ENCODE data around the gene ZSCAN16. TPM values are rescaled to one million over a fixed set of nuclear protein-coding genes. Genes with fewer than 3 reads are reported as not detected.
"Not testable (repeated sequence)": the region's sequence is repeated elsewhere in the genome, so short reads cannot be mapped to it uniquely, and the experiment has no call there.

The ZSCAN16 gene
- 8.8 TPM for polyA plus RNA-seq (2013, experiment 1 of 2)
- 9.4 TPM for polyA plus RNA-seq (2013, experiment 2 of 2)

- DNase-seq: peak; percentile 92
- no peak within 1 kb of the TSS for H3K27ac ChIP-seq (ENCODE audit: low read depth, low read length)
Observed at GRCh38 chr6:28124350-28124970, at the start of gene ZSCAN16. TSS of gene ZSCAN16 (plus strand) at chr6:28124609. CDS start at chr6:28125444, 835 bp downstream.

GRCh38 chr6:28078050-28078449, 46.4 kb upstream of the ZSCAN16 start:
- Histone ChIP-seq H3K4me3 (ENCODE audit: low read length) (no peak overlapping the region), H2AK5ac (ENCODE audit: low read length) (no peak overlapping the region)
- no peak for DNase-seq

More at GRCh38 chr6:28124350-28124970, at the start of gene ZSCAN16:
- Histone ChIP-seq H3K27me3 (ENCODE audit: insufficient read depth, low read length, poor library complexity) (no peaks in the 10 kb centered on the region), H3K18ac (ENCODE audit: low read length) (no peak within 1 kb of the TSS), H3K4me3 (ENCODE audit: low read length) (peak within 1 kb of the TSS; percentile 85), H3K9ac (ENCODE audit: low read length) (peak within 1 kb of the TSS; percentile 78), H3K4me2 (ENCODE audit: low read length) (peak within 1 kb of the TSS; percentile 75), H3K79me2 (ENCODE audit: control insufficient read depth, insufficient read depth, low read length) (no peaks in the 10 kb centered on the region), H4K8ac (ENCODE audit: low read depth, low read length) (no peak within 1 kb of the TSS), H3K23ac (ENCODE audit: low read length) (no peak within 1 kb of the TSS), H4K5ac (ENCODE audit: low read length) (no peak within 1 kb of the TSS), H3K56ac (ENCODE audit: low read length) (peak within 1 kb of the TSS; percentile 90), H2BK120ac (ENCODE audit: low read depth, low read length) (no peak within 1 kb of the TSS), H2AK5ac (ENCODE audit: low read length) (no peak within 1 kb of the TSS), H2BK15ac (replicated peaks; ENCODE audit: low read depth) (no peak within 1 kb of the TSS), H3K79me1 (ENCODE audit: low read length) (no peaks in the 10 kb centered on the region), H3K4me1 (ENCODE audit: control insufficient read depth, low read depth, low read length) (no peaks in the 10 kb centered on the region), H2BK5ac (ENCODE audit: low read length) (no peak within 1 kb of the TSS), H3K4ac (ENCODE audit: low read depth, low read length) (no peak within 1 kb of the TSS), H3K36me3 (ENCODE audit: control insufficient read depth, insufficient read depth, low read length) (peaks cover 1% of the 10 kb centered on the region)
- no CpG with 5 or more reads among the region's 28 CpGs for WGBS (ENCODE audit: extremely low coverage, insufficient coverage, low lambda C conversion rate)

GRCh38 chr6:28078836-28079235, 45.6 kb upstream of the ZSCAN16 start:
- Histone ChIP-seq H3K4me2 (ENCODE audit: low read length) (no peak overlapping the region), H3K56ac (ENCODE audit: low read length) (no peak overlapping the region), H4K5ac (ENCODE audit: low read length) (no peak overlapping the region), H3K4me1 (ENCODE audit: control insufficient read depth, low read depth, low read length) (no peaks in the 10 kb centered on the region), H3K18ac (ENCODE audit: low read length) (no peak overlapping the region), H3K27ac (ENCODE audit: low read depth, low read length) (no peak overlapping the region), H2AK5ac (ENCODE audit: low read length) (no peak overlapping the region), H4K8ac (ENCODE audit: low read depth, low read length) (no peak overlapping the region), H3K4ac (ENCODE audit: low read depth, low read length) (no peak overlapping the region), H2BK15ac (replicated peaks; ENCODE audit: low read depth) (no peak overlapping the region), H3K36me3 (ENCODE audit: control insufficient read depth, insufficient read depth, low read length) (no peaks in the 10 kb centered on the region), H3K27me3 (ENCODE audit: insufficient read depth, low read length, poor library complexity) (no peaks in the 10 kb centered on the region), H3K4me3 (ENCODE audit: low read length) (no peak overlapping the region), H3K23ac (ENCODE audit: low read length) (no peak overlapping the region), H3K79me2 (ENCODE audit: control insufficient read depth, insufficient read depth, low read length) (peaks cover 6% of the 10 kb centered on the region), H2BK5ac (ENCODE audit: low read length) (no peak overlapping the region), H3K79me1 (ENCODE audit: low read length) (no peaks in the 10 kb centered on the region), H3K9ac (ENCODE audit: low read length) (no peak overlapping the region), H2BK120ac (ENCODE audit: low read depth, low read length) (no peak overlapping the region)
- WGBS (ENCODE audit: extremely low coverage, insufficient coverage, low lambda C conversion rate): no CpG with 5 or more reads among the region's 6 CpGs
- peak; percentile 16 for DNase-seq

More at GRCh38 chr6:28078050-28078449, 46.4 kb upstream of the ZSCAN16 start:
- no peak overlapping the region for H2BK5ac ChIP-seq (ENCODE audit: low read length)
- H3K79me2 ChIP-seq (ENCODE audit: control insufficient read depth, insufficient read depth, low read length): peaks cover 6% of the 10 kb centered on the region
- no peak overlapping the region for H3K27ac ChIP-seq (ENCODE audit: low read depth, low read length)
- H4K5ac ChIP-seq (ENCODE audit: low read length): no peak overlapping the region
- no peak overlapping the region for H3K56ac ChIP-seq (ENCODE audit: low read length)
- H4K8ac ChIP-seq (ENCODE audit: low read depth, low read length): no peak overlapping the region
- H3K79me1 ChIP-seq (ENCODE audit: low read length): no peaks in the 10 kb centered on the region
- H3K4me1 ChIP-seq (ENCODE audit: control insufficient read depth, low read depth, low read length): no peaks in the 10 kb centered on the region
- no peak overlapping the region for H3K23ac ChIP-seq (ENCODE audit: low read length)
- no peak overlapping the region for H3K4ac ChIP-seq (ENCODE audit: low read depth, low read length)
- H2BK120ac ChIP-seq (ENCODE audit: low read depth, low read length): no peak overlapping the region
- no peaks in the 10 kb centered on the region for H3K27me3 ChIP-seq (ENCODE audit: insufficient read depth, low read length, poor library complexity)
- no peak overlapping the region for H3K9ac ChIP-seq (ENCODE audit: low read length)
- no peak overlapping the region for H3K18ac ChIP-seq (ENCODE audit: low read length)
- no peak overlapping the region for H2BK15ac ChIP-seq (replicated peaks; ENCODE audit: low read depth)
- H3K36me3 ChIP-seq (ENCODE audit: control insufficient read depth, insufficient read depth, low read length): no peaks in the 10 kb centered on the region
- H3K4me2 ChIP-seq (ENCODE audit: low read length): no peak overlapping the region

GRCh38 chr6:28080381-28080630, 44.1 kb upstream of the ZSCAN16 start, which contains the start of gene ZNF165:
TSS of gene ZNF165 (plus strand) at chr6:28080568. CDS start at chr6:28085481, 4,913 bp downstream.
- not testable (repeated sequence) for DNase-seq

GRCh38 chr6:28080631-28081485, 43.6 kb upstream of the ZSCAN16 start:
- Histone ChIP-seq H2BK15ac (replicated peaks; ENCODE audit: low read depth) (no peak overlapping the region), H3K9ac (ENCODE audit: low read length) (peak overlapping the region; percentile 79), H3K79me2 (ENCODE audit: control insufficient read depth, insufficient read depth, low read length) (peaks cover 6% of the 10 kb centered on the region), H4K8ac (ENCODE audit: low read depth, low read length) (peak overlapping the region; percentile 79), H3K27ac (ENCODE audit: low read depth, low read length) (no peak overlapping the region), H3K4me3 (ENCODE audit: low read length) (peak overlapping the region; percentile 77), H3K4me1 (ENCODE audit: control insufficient read depth, low read depth, low read length) (no peaks in the 10 kb centered on the region), H3K79me1 (ENCODE audit: low read length) (no peaks in the 10 kb centered on the region), H3K36me3 (ENCODE audit: control insufficient read depth, insufficient read depth, low read length) (no peaks in the 10 kb centered on the region), H3K56ac (ENCODE audit: low read length) (peak overlapping the region; percentile 88), H3K23ac (ENCODE audit: low read length) (no peak overlapping the region), H3K18ac (ENCODE audit: low read length) (no peak overlapping the region), H4K5ac (ENCODE audit: low read length) (peak overlapping the region; percentile 89), H3K4me2 (ENCODE audit: low read length) (peak overlapping the region; percentile 69), H2AK5ac (ENCODE audit: low read length) (no peak overlapping the region), H2BK5ac (ENCODE audit: low read length) (no peak overlapping the region), H3K27me3 (ENCODE audit: insufficient read depth, low read length, poor library complexity) (no peaks in the 10 kb centered on the region), H3K4ac (ENCODE audit: low read depth, low read length) (no peak overlapping the region), H2BK120ac (ENCODE audit: low read depth, low read length) (no peak overlapping the region)
- WGBS (ENCODE audit: extremely low coverage, insufficient coverage, low lambda C conversion rate): no CpG with 5 or more reads among the region's 46 CpGs
- peak; percentile 99 for DNase-seq

More at GRCh38 chr6:28080381-28080630, 44.1 kb upstream of the ZSCAN16 start, which contains the start of gene ZNF165:
- not testable (repeated sequence) for H3K4me1 ChIP-seq (ENCODE audit: control insufficient read depth, low read depth, low read length); H3K18ac ChIP-seq (ENCODE audit: low read length); H2BK120ac ChIP-seq (ENCODE audit: low read depth, low read length); H3K79me2 ChIP-seq (ENCODE audit: control insufficient read depth, insufficient read depth, low read length); H3K27me3 ChIP-seq (ENCODE audit: insufficient read depth, low read length, poor library complexity); H2AK5ac ChIP-seq (ENCODE audit: low read length); H3K79me1 ChIP-seq (ENCODE audit: low read length); H3K4ac ChIP-seq (ENCODE audit: low read depth, low read length); H3K36me3 ChIP-seq (ENCODE audit: control insufficient read depth, insufficient read depth, low read length); H3K23ac ChIP-seq (ENCODE audit: low read length); H2BK15ac ChIP-seq (replicated peaks; ENCODE audit: low read depth); H2BK5ac ChIP-seq (ENCODE audit: low read length); H3K27ac ChIP-seq (ENCODE audit: low read depth, low read length)
- H4K5ac ChIP-seq (ENCODE audit: low read length): peak within 1 kb of the TSS; percentile 89
- no CpG with 5 or more reads among the region's 15 CpGs for WGBS (ENCODE audit: extremely low coverage, insufficient coverage, low lambda C conversion rate)
- H3K56ac ChIP-seq (ENCODE audit: low read length): peak within 1 kb of the TSS; percentile 88
- peak within 1 kb of the TSS; percentile 79 for H4K8ac ChIP-seq (ENCODE audit: low read depth, low read length)
- H3K9ac ChIP-seq (ENCODE audit: low read length): peak within 1 kb of the TSS; percentile 79
- H3K4me2 ChIP-seq (ENCODE audit: low read length): peak within 1 kb of the TSS; percentile 69
- peak within 1 kb of the TSS; percentile 77 for H3K4me3 ChIP-seq (ENCODE audit: low read length)

Data from mesendoderm (in vitro differentiated cells).